Ovary (tissue), 9 donors: ENCODE data around the gene FGF4. TPM values are rescaled to one million over a fixed set of nuclear protein-coding genes. Genes with fewer than 3 reads are reported as not detected.

Experiments
- DNase-seq, 5 donors: peaks; one replicate each; pipeline ENCODE4 v3.0.0-alpha.2; 2019 to 2020
- H3K27ac ChIP-seq, 2 donors: fragments of 200-600 bp; one replicate each; pipeline versions ENCODE4 v1.5.1 to v1.8.0; 2019 to 2022
- H3K27me3 ChIP-seq: fragments of 200-600 bp; one replicate; pipeline ENCODE4 v1.8.0; 2022
- H3K36me3 ChIP-seq: fragments of 200-600 bp; sonication (generic); one replicate; pipeline ENCODE4 v1.5.1; 2019
- H3K4me1 ChIP-seq: one replicate; pipeline ENCODE4 v1.8.1; 2013; ENCODE audit warnings: mild to moderate bottlenecking, moderate library complexity; ENCODE audit not compliant: insufficient read depth
- H3K4me3 ChIP-seq: fragments of 200-600 bp; sonication (generic); one replicate; pipeline ENCODE4 v1.5.1; 2017
- H3K9me3 ChIP-seq, 2 donors: fragments of 200-600 bp in 1 of 2; sonication (generic) in 1 of 2; one replicate each; pipeline versions ENCODE4 v1.5.1 to v1.8.1; 2013 to 2019; ENCODE audit warnings: mild to moderate bottlenecking in 1 of 2, moderate library complexity in 1 of 2
- CTCF ChIP-seq, 3 donors: fragments of 450-650 bp in 2 of 3; fragments of 200-600 bp in 1 of 3; IDR thresholded peaks; one replicate each; pipeline versions ENCODE4 v1.5.1 to v1.8.0; 2016 to 2022; ENCODE audit warnings: antibody characterized with exemption in 3 of 3, mild to moderate bottlenecking in 1 of 3
- EP300 ChIP-seq: sonication (generic); formaldehyde crosslinking; IDR thresholded peaks from one replicate; pipeline ENCODE4 v1.6.1; 2017; ENCODE audit warnings: antibody characterized with exemption
- POLR2A ChIP-seq: fragments of 450-650 bp; IDR thresholded peaks from one replicate; pipeline ENCODE4 v1.6.1; 2017; ENCODE audit warnings: antibody characterized with exemption, mild to moderate bottlenecking, moderate library complexity
- WGBS, 3 donors: extraction: QIAGEN DNeasy Blood & Tissue Kit in 1 of 3; methylation state at CpG; one replicate each; pipeline versions ENCODE4 v1.1.5 to v1.1.7; 2013 to 2017; 5-methylcytosine and 5-hydroxymethylcytosine counted together
- intact Hi-C, 4 donors: fragments of 100-400 bp; cut with DNase I; formaldehyde crosslinking; loops; one replicate each; pipeline versions ENCODE4 v1.11.0 to v1.15.1; 2022 to 2023
- polyA plus RNA-seq, 2 donors: library from polyadenylated mRNA; stranded (reverse); fragments of 200-250 nt in 1 of 2; fragments of 350-450 nt in 1 of 2; fragmentation: Illumina TruSeq in 1 of 2; extraction: RNeasy Lipid Tissue Mini Kit (QIAGEN cat#74804) in 1 of 2; gene quantifications; one replicate each; pipeline ENCODE4 v1.2.3, GENCODE V29; 2013 to 2014
- total RNA-seq, 7 donors: library from RNA; depleted of rRNA in 2 of 7; stranded (reverse); fragments of >200 nt in 2 of 7; fragmentation: NEBNext Ultra II Directional in 3 of 7; extraction: Animal tissue kit (Norgen Biotek cat#: 25700) in 3 of 7; gene quantifications; one replicate each; pipeline versions ENCODE4 v1.1.0 to v1.2.4, GENCODE V29; 2016 to 2023
- donor health status: DM: no; HTN: no; CAD: no; lungs with moderate emphysema.
- donor health status: DM: no; HTN: no; CAD: no.
- donor health status: Bipolar disorder and iron deficiency.
- donor health status: DM: yes; HTN: yes; CAD: no.
- donor health status: DM: no; HTN: no; CAD: no.
- donor health status: DM: yes; HTN: yes; CAD: no.

The FGF4 gene
- total and polyA plus RNA-seq, 9 donors: not detected

DNA sequence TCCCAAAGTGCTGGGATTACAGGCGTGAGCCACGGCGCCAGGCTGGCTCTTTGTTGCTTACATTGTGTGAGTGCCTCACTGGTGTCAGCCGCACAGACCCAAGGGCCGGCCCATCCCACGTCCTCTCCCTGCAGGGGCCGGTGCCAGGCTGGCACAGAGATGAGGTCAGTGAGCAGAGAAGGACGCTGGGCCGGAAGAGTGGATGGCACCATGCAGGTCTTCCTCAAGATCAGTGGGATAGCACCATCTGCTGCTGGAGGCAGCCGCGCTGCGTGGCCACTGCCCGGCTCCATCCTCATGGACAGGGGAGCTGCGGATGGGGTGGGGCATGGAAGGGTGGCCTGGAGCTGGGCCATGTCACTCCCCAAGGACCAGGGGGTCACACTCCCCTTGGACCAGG is 22.0 kb upstream of the FGF4 start:
- 71 to 83% (median 78%) methylated on average over 12 to 14 of the region's 14 CpGs for WGBS, 3 donors
- intact Hi-C loops: no loop called here
- DNase-seq: no peak
- no peak for TF ChIP-seq CTCF (IDR thresholded peaks at IDR 0.05)
- H3K9me3 ChIP-seq: no peaks in the 10 kb centered on the region
- no peak overlapping the region for H3K27ac ChIP-seq
- H3K4me1 ChIP-seq: no peaks in the 10 kb centered on the region
- no peaks in the 10 kb centered on the region for H3K27me3 ChIP-seq
- no peaks in the 10 kb centered on the region for H3K36me3 ChIP-seq
- no peak overlapping the region for H3K4me3 ChIP-seq

DNA sequence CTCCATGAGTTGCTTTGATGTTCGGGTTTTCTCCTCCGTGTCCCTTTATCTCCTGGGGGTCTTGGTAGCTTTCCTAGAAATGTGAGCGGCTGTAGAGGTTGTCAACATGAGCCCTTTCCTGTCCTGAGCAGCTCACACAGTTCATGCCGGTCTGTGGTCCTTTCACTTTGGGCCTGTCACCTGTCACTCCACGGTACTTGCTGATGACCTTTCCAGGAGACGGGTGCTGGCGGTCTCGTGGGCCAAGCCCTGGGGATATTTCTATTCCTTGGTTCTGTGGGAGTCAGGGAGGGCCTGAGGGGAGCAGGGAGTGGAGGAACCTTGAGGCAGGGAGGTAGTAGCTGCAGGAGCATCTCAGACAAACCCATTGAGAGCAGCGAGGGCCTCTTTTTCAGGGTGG is 20.9 kb upstream of the FGF4 start:
- no peak for DNase-seq
- H3K36me3 ChIP-seq: no peaks in the 10 kb centered on the region
- TF ChIP-seq POLR2A (no peak), EP300 (no peak), CTCF (IDR thresholded peaks at IDR 0.05) (no peak)
- intact Hi-C loops: no loop called here
- no peak overlapping the region for H3K4me3 ChIP-seq
- no peaks in the 10 kb centered on the region for H3K9me3 ChIP-seq
- no peak overlapping the region for H3K27ac ChIP-seq
- 73 to 78% (median 74%) methylated on average over 9 of the region's 9 CpGs for WGBS, 3 donors
- H3K4me1 ChIP-seq: no peaks in the 10 kb centered on the region
- H3K27me3 ChIP-seq: no peaks in the 10 kb centered on the region

GRCh38 chr11:69791276-69792180 is 16.4 kb upstream of the FGF4 start:
- intact Hi-C loops: no loop called here
- Histone ChIP-seq H3K9me3 (no peaks in the 10 kb centered on the region), H3K27me3 (no peaks in the 10 kb centered on the region), H3K27ac (no peak overlapping the region), H3K4me1 (no peaks in the 10 kb centered on the region), H3K36me3 (no peaks in the 10 kb centered on the region), H3K4me3 (no peak overlapping the region)
- DNase-seq: no peak
- WGBS, 3 donors: 44 to 61% (median 52%) methylated on average over 25 of the region's 25 CpGs
- TF ChIP-seq CTCF (IDR thresholded peaks at IDR 0.05) (no peak), POLR2A (no peak), EP300 (no peak)

DNA sequence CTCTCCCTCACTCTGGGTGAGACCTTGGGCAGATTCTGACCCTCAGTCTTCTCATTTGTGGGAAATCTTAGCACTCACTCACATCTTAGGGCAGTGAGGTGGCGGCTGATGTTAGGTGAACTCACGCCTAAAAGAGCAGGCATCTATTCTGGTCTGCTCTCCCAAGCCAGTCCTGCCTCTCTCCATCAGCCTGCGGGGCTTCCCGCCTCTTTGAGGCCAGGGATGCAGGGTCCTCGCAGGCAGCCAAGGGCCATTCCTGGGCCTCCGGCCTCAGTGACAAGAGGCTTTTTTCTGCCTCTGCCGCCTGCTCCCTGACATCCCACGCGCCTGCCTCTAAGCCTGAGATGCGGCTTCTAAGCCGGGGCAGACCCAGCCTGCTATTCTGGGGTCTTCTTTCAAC is 13.8 kb upstream of the FGF4 start:
- WGBS, 3 donors: 78 to 87% (median 84%) methylated on average over 11 of the region's 11 CpGs
- Histone ChIP-seq H3K27me3 (no peaks in the 10 kb centered on the region), H3K36me3 (no peaks in the 10 kb centered on the region), H3K4me1 (no peaks in the 10 kb centered on the region), H3K9me3 (no peaks in the 10 kb centered on the region), H3K4me3 (no peak overlapping the region), H3K27ac (no peak overlapping the region)
- intact Hi-C loops: no loop called here
- TF ChIP-seq EP300 (no peak), POLR2A (no peak), CTCF (IDR thresholded peaks at IDR 0.05) (no peak)
- no peak for DNase-seq
